NB4 (cell line): ENCODE data around the gene BMPR2.

Source experiments
- DNase-seq: peaks from one replicate; pipeline ENCODE4 v3.0.0; 2010; ENCODE audit warnings: low read depth
- H3K4me3 ChIP-seq: one replicate; pipeline ENCODE4 v1.5.1; 2011; ENCODE audit warnings: mild to moderate bottlenecking, low read depth, low read length, moderate library complexity
- MAX ChIP-seq: IDR thresholded peaks from 2 replicates; pipeline ENCODE4 v1.6.1; 2011; ENCODE audit warnings: low read depth, low read length
- MYC ChIP-seq: IDR thresholded peaks from 2 replicates; pipeline ENCODE4 v1.6.1; 2011; ENCODE audit warnings: low read depth, low read length
- POLR2A ChIP-seq: IDR thresholded peaks from 2 replicates; pipeline ENCODE4 v1.6.1; 2011; ENCODE audit warnings: mild to moderate bottlenecking; ENCODE audit not compliant: insufficient read length; ENCODE audit errors: extremely low read depth
- TF ChIP-seq, protein P1 (sequence below): IDR thresholded peaks from one replicate; pipeline ENCODE4 v1.5.1; 2012; ENCODE audit warnings: low read depth, low read length

BMPR2 gene

DNA sequence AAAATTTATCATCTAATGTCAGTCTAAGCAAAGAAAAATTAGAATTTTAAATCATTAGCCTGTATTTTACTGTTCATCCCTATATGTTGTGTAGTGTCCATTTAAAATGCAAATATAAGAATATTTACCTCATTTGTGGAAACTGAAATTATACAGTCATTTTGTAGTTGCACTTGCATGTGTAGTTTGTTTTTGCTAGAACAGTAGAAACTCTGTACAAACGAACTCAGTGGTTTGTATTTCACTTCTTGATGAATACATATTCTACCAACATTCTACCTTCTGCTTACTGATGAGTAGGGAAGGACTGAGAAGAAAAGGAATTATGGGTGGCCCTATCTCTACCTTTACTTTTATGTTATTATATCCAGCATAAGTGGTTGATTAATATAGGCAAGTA lies 29.7 kb downstream of the BMPR2 start:
- TF ChIP-seq, protein P1, sequence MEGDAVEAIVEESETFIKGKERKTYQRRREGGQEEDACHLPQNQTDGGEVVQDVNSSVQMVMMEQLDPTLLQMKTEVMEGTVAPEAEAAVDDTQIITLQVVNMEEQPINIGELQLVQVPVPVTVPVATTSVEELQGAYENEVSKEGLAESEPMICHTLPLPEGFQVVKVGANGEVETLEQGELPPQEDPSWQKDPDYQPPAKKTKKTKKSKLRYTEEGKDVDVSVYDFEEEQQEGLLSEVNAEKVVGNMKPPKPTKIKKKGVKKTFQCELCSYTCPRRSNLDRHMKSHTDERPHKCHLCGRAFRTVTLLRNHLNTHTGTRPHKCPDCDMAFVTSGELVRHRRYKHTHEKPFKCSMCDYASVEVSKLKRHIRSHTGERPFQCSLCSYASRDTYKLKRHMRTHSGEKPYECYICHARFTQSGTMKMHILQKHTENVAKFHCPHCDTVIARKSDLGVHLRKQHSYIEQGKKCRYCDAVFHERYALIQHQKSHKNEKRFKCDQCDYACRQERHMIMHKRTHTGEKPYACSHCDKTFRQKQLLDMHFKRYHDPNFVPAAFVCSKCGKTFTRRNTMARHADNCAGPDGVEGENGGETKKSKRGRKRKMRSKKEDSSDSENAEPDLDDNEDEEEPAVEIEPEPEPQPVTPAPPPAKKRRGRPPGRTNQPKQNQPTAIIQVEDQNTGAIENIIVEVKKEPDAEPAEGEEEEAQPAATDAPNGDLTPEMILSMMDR = no peak
- no peak for TF ChIP-seq POLR2A
- no peak for TF ChIP-seq MYC
- TF ChIP-seq MAX = no peak
- DNase-seq = no peak
- H3K4me3 ChIP-seq = no peak overlapping the region

- TF ChIP-seq MAX (no peak), MYC (no peak), POLR2A (no peak)
- TF ChIP-seq, protein P1 = no peak
- no peak overlapping the region for H3K4me3 ChIP-seq
- DNase-seq = no peak
Observed at GRCh38 chr2:202406445-202406978, 30.4 kb downstream of the BMPR2 start.

DNA sequence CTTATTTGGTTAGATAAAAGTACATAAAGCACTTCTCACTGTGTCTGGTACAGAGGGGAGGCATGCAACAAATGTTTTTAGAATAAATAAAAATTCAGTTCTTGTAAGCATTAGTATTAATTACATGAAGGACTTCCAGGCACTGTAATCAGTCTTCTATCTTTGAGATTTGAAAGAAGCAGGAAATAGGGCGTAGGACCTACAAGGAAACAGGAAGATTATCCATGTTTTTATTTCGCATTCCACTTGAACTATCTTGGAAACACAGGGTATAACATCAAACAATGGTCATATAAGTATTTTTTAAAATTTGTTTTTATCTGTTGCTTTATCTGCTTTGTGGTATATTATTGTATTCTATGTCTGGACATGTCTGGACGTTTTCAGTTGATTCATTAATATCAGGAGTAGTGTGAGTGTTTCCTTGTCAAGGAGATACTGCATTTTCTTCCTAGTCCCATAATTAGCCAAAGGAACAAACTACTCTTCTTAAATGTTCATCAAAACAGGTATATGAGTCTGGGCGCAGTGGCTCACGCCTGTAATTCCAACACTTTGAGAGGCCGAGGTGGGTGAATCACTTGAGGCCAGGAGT lies 32.5 kb downstream of the BMPR2 start:
- DNase-seq = no peak
- H3K4me3 ChIP-seq = no peak overlapping the region
- TF ChIP-seq MYC = no peak
- no peak for TF ChIP-seq MAX
- TF ChIP-seq POLR2A = no peak
- TF ChIP-seq, protein P1 = no peak

- no peak overlapping the region for H3K4me3 ChIP-seq
- TF ChIP-seq MYC = no peak
- no peak for TF ChIP-seq MAX
- TF ChIP-seq, protein P1 = no peak
- TF ChIP-seq POLR2A = no peak
- no peak for DNase-seq
Observed at GRCh38 chr2:202410092-202410491, 34.0 kb downstream of the BMPR2 start.

GRCh38 chr2:202411097-202411496 lies 35.0 kb downstream of the BMPR2 start:
- H3K4me3 ChIP-seq = no peak overlapping the region

More at GRCh38 chr2:202411097-202411496, 35.0 kb downstream of the BMPR2 start:
- no peak for DNase-seq
- TF ChIP-seq POLR2A = no peak
- TF ChIP-seq, protein P1 = no peak
- TF ChIP-seq MAX = no peak
- no peak for TF ChIP-seq MYC
